Endothelial cell of umbilical vein (primary cell): ENCODE measurements around the gene TGM6. TPM values are rescaled to one million over a fixed set of nuclear protein-coding genes. Genes with fewer than 3 reads are reported as not detected.

Source experiments
- BruUV-seq: library from RNA; stranded (reverse); fragments of 400-500 nt; replicated peaks from 2 replicates; lab custom pipeline; 2021; lab: Mats Ljungman, UMichigan
- CTCF ChIA-PET: fragments of 300-600, 350-600 bp; sonication (Branson Sonifier 250); formaldehyde crosslinking; loops from one replicate; lab custom pipeline; 2021; ENCODE audit warnings: antibody characterized with exemption, inconsistent platforms; lab: Charles Lee
- POLR2A ChIA-PET: fragments of 300-600, 350-600 bp; sonication (Branson Sonifier 250); formaldehyde crosslinking; loops from one replicate; lab custom pipeline; 2021; ENCODE audit warnings: antibody characterized with exemption, inconsistent platforms; lab: Charles Lee
- DNase-seq: peaks from one replicate; pipeline ENCODE4 v3.0.0-alpha.2; 2011; ENCODE audit warnings: low read depth, low spot score
- FAIRE-seq: peaks from 2 replicates; lab custom pipeline; 2011; peaks lifted over from hg19 to GRCh38; lab: Jason Lieb, UNC
- H2AFZ ChIP-seq: 2 replicates; pipeline ENCODE4 v1.6.0; 2012; ENCODE audit warnings: low read depth, low read length, control low read depth, inconsistent platforms
- H3K27ac ChIP-seq: 2 replicates; pipeline ENCODE4 v1.5.1; 2011; ENCODE audit warnings: low read depth, mild to moderate bottlenecking, control low read depth, low read length, moderate library complexity; ENCODE audit not compliant: insufficient read depth
- H3K27me3 ChIP-seq, 2 experiments: 2 replicates each; pipeline versions ENCODE4 v1.6.0 to v1.6.1; 2011; ENCODE audit warnings: low read length in 2 of 2, mixed read lengths in 1 of 2; ENCODE audit not compliant: control insufficient read depth in 2 of 2, insufficient read depth in 2 of 2
- H3K36me3 ChIP-seq, 2 experiments: 2 replicates in 1 of 2; 3 replicates in 1 of 2; pipeline ENCODE4 v1.5.1; 2011; ENCODE audit warnings: low read length in 2 of 2, mild to moderate bottlenecking in 1 of 2, moderate library complexity in 1 of 2; ENCODE audit not compliant: control insufficient read depth in 2 of 2, insufficient read depth in 2 of 2; ENCODE audit errors: extremely low read depth in 1 of 2
- H3K4me1 ChIP-seq: 3 replicates; pipeline ENCODE4 v1.5.1; 2011; ENCODE audit warnings: mild to moderate bottlenecking, low read length; ENCODE audit not compliant: control insufficient read depth, insufficient read depth; ENCODE audit errors: extremely low read depth
- H3K4me2 ChIP-seq: 2 replicates; pipeline ENCODE4 v1.6.1; 2011; ENCODE audit warnings: low read length, control low read depth, mixed read lengths; ENCODE audit not compliant: insufficient read depth
- H3K4me3 ChIP-seq, 3 experiments: fragments of 200-600 bp in 1 of 3; sonication (generic), shearing (Covaris generic) in 1 of 3; replicated peaks in 1 of 3; 2 replicates each; pipeline ENCODE4 v1.5.1; 2011 to 2016; ENCODE audit warnings: control low read depth in 3 of 3, low read length in 3 of 3, mild to moderate bottlenecking in 2 of 3, inconsistent platforms in 1 of 3, low read depth in 1 of 3, moderate library complexity in 1 of 3; ENCODE audit not compliant: insufficient read depth in 1 of 3
- H3K79me2 ChIP-seq: 2 replicates; pipeline ENCODE4 v1.6.0; 2012; ENCODE audit warnings: low read length, inconsistent platforms; ENCODE audit not compliant: control insufficient read depth, insufficient read depth
- H3K9ac ChIP-seq: replicated peaks from 2 replicates; pipeline ENCODE3; 2011; ENCODE audit warnings: low read length, control low read depth; ENCODE audit not compliant: insufficient read depth; ENCODE audit errors: extremely low read depth
- H3K9me1 ChIP-seq: replicated peaks from 3 replicates; pipeline ENCODE4 v1.6.0; 2011; ENCODE audit warnings: mild to moderate bottlenecking, low read length; ENCODE audit not compliant: control insufficient read depth, insufficient read depth; ENCODE audit errors: extremely low read depth
- H3K9me3 ChIP-seq: replicated peaks from 2 replicates; pipeline ENCODE4 v1.5.1; 2012; ENCODE audit warnings: low read length, inconsistent platforms; ENCODE audit not compliant: control insufficient read depth, insufficient read depth
- H4K20me1 ChIP-seq: replicated peaks from 2 replicates; pipeline ENCODE3; 2011; ENCODE audit warnings: mild to moderate bottlenecking, low read length; ENCODE audit not compliant: control insufficient read depth, insufficient read depth; ENCODE audit errors: extremely low read depth
- CTCF ChIP-seq, 2 donors: IDR thresholded peaks; 1 replicate in 1 of 2; 2 replicates in 1 of 2; pipeline ENCODE4 v1.5.1; 2011; ENCODE audit warnings: low read length in 2 of 2, mild to moderate bottlenecking in 2 of 2, moderate library complexity in 2 of 2, control low read depth in 1 of 2, inconsistent platforms in 1 of 2, low read depth in 1 of 2; ENCODE audit not compliant: insufficient read depth in 1 of 2; ENCODE audit errors: extremely low read depth in 1 of 2
- EZH2 ChIP-seq: IDR thresholded peaks from 2 replicates; pipeline ENCODE4 v1.6.1; 2012; ENCODE audit warnings: borderline replicate concordance, low read depth, mild to moderate bottlenecking, moderate library complexity, low read length, inconsistent platforms; ENCODE audit not compliant: severe bottlenecking
- FOS ChIP-seq: IDR thresholded peaks from 2 replicates; pipeline ENCODE4 v1.6.1; 2011; ENCODE audit warnings: mild to moderate bottlenecking, low read length, moderate library complexity, borderline replicate concordance; ENCODE audit not compliant: insufficient read depth
- JUN ChIP-seq: IDR thresholded peaks from 2 replicates; pipeline ENCODE4 v1.6.1; 2011; ENCODE audit warnings: borderline replicate concordance, low read depth; ENCODE audit not compliant: insufficient read length, insufficient read depth
- MYC ChIP-seq: IDR thresholded peaks from one replicate; pipeline ENCODE4 v1.6.1; 2011; ENCODE audit warnings: mild to moderate bottlenecking, low read depth, low read length
- POLR2AphosphoS5 ChIP-seq: IDR thresholded peaks from 2 replicates; pipeline ENCODE4 v1.6.1; 2012; ENCODE audit warnings: low read depth, mild to moderate bottlenecking, control low read depth, low read length, moderate library complexity; ENCODE audit not compliant: insufficient read depth
- dilution Hi-C: fragments of 300-500 bp; cut with MboI; formaldehyde crosslinking; loops from one replicate; pipeline ENCODE4 v1.15.0; 2019; ENCODE audit warnings: low sequenced_read_pairs; ENCODE audit not compliant: extremely low pct_ligation_motif_present
- intact Hi-C: fragments of 100-400 bp; cut with micrococcal nuclease; formaldehyde crosslinking; loops from one replicate; pipeline ENCODE4 v1.10.0; 2022
- polyA plus RNA-seq, 4 experiments: library from polyadenylated mRNA; depleted of rRNA in 3 of 4; stranded (reverse) in 3 of 4; unstranded in 1 of 4; fragments of >200 nt; gene quantifications; 2 replicates each; pipeline versions ENCODE4 v1.2.1 to v1.2.3, GENCODE V29; 2011 to 2012; ENCODE audit warnings: missing spikeins in 1 of 4
- total RNA-seq: library from RNA; stranded (reverse); gene quantifications from 2 replicates; pipeline ENCODE4 v1.2.3, GENCODE V29; 2021

Gene TGM6
- total and polyA plus RNA-seq, 2 donors (not counting 3 experiments of a cell fraction or from before 2014, with no cell fraction given): not detected

GRCh38 chr20:2431185-2431584 lies 50.5 kb downstream of the TGM6 start:
- FAIRE-seq (no peak), DNase-seq (no peak)
- Histone ChIP-seq H3K4me1 (no peaks in the 10 kb centered on the region), H3K4me3 (no peak overlapping the region), H3K9me1 (no peaks in the 10 kb centered on the region), H3K27ac (no peak overlapping the region), H2AFZ (no peak overlapping the region), H3K27me3 (peaks cover 0 to 6% of the 10 kb centered on the region in 2 experiments), H4K20me1 (no peaks in the 10 kb centered on the region), H3K9ac (no peak overlapping the region), H3K4me2 (no peak overlapping the region), H3K9me3 (no peaks in the 10 kb centered on the region), H3K36me3 (no peaks in the 10 kb centered on the region), H3K79me2 (no peaks in the 10 kb centered on the region)
- ChIA-PET POLR2A (no interaction called here), CTCF (no interaction called here)
- dilution Hi-C loops: no loop called here
- BruUV-seq: no TSS peak
- TF ChIP-seq FOS (no peak), EZH2 (no peak), JUN (no peak), POLR2AphosphoS5 (no peak), CTCF (IDR thresholded peaks at IDR 0.05; ENCODE audit: extremely low read depth in 1 of 2, insufficient read depth in 1 of 2, low read depth in 1 of 2, low read length in 2 of 2) (no peak)
- intact Hi-C loops: no loop called here

- DNase-seq (no peak), FAIRE-seq (no peak)
- dilution Hi-C loops (no loop called here), intact Hi-C loops (no loop called here)
- no peak overlapping the region for H3K4me3 ChIP-seq
- no TSS peak for BruUV-seq
- H3K9ac ChIP-seq: no peak overlapping the region
- no peaks in the 10 kb centered on the region for H3K4me1 ChIP-seq
- H3K27ac ChIP-seq: no peak overlapping the region
- H4K20me1 ChIP-seq: no peaks in the 10 kb centered on the region
- H3K27me3 ChIP-seq: peaks cover 0 to 6% of the 10 kb centered on the region in 2 experiments
- H3K79me2 ChIP-seq: no peaks in the 10 kb centered on the region
- H3K36me3 ChIP-seq: no peaks in the 10 kb centered on the region
- no peak overlapping the region for H3K4me2 ChIP-seq
- TF ChIP-seq JUN (no peak), MYC (no peak)
- CTCF ChIA-PET: interaction anchor here (0.9 to 1.2 kb wide), 2 partner anchors 9 kb away, joined by 3 to 4 read pairs; no protein-coding TSS in a partner anchor
- POLR2A ChIA-PET: no interaction called here
- H3K9me3 ChIP-seq: no peaks in the 10 kb centered on the region
- no peak overlapping the region for H2AFZ ChIP-seq
- H3K9me1 ChIP-seq: no peaks in the 10 kb centered on the region
Measured at GRCh38 chr20:2446845-2447244, 66.1 kb downstream of the TGM6 start.
